GM18909 (cell line): ENCODE measurements around the gene SPACDR.
"Not testable (repeated sequence)": the region's sequence is repeated elsewhere in the genome, so short reads cannot be mapped to it uniquely, and the experiment has no call there.

ENCODE experiments used
- ATAC-seq: cut with Tn5 transposase; IDR thresholded peaks from one replicate; pipeline ENCODE4 v1.9.1; 2021; ENCODE audit warnings: mild to moderate bottlenecking; ENCODE audit not compliant: unreplicated experiment, poor library complexity

SPACDR gene

DNA sequence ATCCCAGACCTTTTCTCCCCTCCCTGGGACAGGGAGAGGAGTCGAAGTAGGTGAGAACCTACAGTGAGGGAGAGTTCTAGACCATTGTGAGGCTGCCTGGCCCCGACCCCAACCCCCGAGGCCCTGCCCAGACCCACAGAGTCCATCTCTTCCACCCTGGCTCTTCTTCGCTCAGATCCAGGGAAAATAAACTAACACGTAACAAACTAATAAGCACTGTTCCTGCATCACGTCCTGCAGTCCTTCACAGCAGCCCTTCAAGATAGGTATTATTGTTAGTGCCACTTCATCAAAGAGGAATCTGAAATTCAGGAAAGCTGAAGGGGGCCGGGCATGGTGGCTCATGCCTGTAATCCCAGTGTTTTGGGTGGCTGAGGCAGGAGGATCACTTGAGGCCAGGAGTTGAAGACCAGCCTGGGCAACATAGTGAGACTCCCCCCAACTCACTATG is at the start of gene SPACDR:
TSS of gene SPACDR (minus strand) at position 51 of the 451 bp plus-strand sequence. CDS start 235 bp downstream, outside the sequence.
- ATAC-seq: no peak

DNA sequence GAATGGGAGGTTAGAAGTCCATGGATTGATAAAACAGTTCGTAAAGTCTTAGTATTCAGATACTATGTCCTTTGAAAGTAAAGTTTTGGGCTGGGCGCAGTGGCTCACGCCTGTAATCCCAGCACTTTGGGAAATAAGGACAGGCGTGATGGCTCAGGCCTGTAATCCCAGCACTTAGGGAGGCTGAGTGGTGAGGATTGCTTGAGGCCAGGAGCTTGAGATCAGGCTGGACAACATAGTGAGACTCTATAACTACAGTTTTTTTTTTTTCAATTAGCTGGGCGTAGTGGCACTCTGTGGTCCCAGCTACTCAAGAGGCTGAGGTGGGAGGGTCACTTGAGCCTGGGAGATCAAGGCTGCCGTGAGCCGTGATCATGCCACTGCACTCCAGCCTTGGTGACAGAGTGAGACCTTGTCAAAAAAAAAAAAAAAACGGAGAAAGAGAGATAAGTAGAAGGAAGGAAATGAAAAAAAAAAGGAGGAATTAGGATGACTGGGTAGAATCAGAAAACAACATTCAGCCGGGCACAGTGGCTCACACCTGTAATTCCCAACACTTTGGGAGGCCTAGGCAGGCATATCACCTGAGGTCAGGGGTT is 49.3 kb upstream of the SPACDR start:
- no peak for ATAC-seq

DNA sequence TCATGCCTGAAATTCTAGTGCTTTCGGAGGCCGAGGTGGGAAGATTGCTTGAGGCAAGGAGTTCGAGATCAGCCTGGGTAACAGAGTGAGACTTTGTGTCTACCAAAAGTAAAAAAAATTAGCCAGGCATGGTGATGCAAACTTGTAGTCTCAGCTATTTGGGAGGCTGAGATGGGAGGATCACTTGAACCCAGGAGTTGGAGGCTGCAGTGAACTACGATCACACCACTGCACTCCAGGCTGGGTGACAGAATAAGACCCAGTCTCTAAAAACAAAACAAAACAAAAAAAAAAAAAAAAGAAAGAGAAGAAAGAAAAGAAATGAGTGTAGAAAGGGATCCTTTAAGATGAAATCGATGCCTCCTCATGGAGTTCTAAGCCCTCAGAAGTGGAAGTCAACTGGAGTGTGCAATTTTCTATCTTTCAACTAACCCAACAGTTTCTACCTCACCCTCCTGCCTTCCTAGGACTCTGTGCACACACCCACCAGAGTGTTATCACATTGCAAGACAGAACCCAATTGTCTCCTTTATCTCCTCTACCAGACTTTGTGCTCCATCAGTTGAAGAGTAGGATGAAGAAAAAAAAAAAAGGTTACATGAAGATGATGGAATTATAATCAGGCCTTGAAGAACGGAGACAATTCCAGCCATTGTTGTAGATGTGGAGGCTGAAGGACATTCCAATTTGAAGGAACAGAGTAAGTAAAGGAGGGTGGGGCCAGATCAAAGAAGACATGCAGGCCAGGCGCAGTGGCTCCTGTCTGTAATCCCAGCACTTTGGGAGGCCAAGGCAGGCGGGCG is 46.6 kb upstream of the SPACDR start:
- no peak for ATAC-seq

DNA sequence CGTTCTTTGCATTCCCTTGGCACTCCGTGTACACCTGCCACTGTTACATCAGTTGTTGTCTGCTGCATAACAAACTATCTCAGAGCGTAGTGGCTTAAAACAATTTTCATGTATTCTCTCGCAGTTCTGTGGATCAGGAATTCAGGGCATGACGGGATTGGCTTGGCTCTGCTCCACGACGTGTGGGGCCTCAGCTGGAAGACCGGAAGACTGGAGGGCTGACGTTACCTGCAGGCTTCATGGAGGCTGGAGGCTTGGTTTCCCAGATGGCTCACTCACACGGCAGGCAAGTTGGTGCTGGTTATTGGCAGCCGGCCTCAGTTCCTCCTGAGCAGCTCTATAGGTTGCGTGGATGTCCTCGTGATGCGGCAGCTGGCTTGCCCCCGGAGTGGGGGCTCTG is 45.2 kb upstream of the SPACDR start:
- no peak for ATAC-seq

DNA sequence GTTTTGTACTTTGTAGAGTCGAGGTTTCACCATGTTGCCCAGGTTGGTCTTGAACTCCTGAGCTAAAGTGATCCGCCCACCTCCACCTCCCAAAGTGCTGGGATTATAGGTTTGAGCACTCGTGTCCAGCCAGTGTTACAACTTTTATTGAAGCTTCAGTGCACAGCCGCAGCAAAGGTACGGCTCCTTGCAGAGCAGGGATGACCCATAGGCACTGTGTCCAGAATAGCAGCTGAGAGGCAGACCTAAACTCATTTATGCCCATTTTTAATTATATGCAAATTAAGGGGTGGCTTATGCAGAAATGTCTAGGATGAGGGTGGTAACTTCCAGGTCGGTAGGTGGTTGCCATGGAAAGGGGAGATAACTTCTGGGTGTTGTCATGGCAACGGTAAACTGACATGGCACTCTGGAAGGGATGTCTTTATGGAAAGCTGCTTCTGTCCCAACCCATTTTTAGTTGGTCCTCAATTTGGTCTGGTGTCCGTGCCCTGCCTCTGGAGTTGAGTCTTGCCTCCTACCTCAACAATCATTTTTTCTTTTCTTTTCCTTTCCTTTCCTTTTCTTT is 42.4 kb upstream of the SPACDR start:
- ATAC-seq: no peak

- ATAC-seq: no peak
These were observed 41.0 kb upstream of the SPACDR start for GRCh38 chr7:100504887-100505611.

DNA sequence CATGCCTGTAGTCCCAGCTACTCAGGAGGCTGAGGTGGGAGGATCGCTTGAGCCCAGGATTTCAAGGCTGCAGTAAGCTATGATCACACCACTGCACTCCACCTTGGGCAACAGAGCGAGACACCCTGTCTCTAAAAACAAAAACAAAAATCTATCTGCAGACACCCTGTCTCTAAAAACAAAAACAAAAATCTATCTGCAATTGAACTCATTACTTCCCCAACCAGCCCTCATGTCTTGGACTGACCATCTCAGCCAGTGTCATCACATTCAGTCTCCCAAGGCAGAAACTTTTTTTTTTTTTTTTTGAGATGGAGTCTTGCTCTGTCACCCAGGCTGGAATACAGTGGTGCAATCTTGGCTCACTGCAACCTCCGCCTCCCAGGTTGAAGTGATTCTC is 40.0 kb upstream of the SPACDR start:
- not testable (repeated sequence) for ATAC-seq

DNA sequence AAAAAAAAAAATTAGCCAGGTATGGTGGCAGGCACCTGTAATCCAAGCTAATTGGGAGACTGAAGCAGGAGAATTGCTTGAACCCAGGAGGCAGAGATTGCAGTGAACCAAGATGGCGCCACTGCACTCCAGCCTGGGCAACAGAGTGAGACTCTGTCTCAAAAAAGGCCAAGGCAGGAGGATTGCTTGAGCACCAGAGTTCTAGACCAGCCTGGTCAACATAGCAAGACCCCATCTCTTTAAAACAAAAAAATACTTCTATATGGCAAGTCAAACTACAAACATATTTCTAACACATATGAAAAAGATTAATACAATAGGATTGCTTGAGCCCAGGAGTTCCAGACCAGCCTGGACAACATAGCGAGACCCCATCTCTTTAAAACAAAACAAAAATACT is 36.7 kb upstream of the SPACDR start:
- not testable (repeated sequence) for ATAC-seq

GRCh38 chr7:100496509-100496908 is 32.4 kb upstream of the SPACDR start:
- ATAC-seq: no peak

- ATAC-seq: no peak
These were observed 29.6 kb upstream of the SPACDR start for GRCh38 chr7:100493476-100494264.

- no peak for ATAC-seq
These were observed 28.8 kb upstream of the SPACDR start for GRCh38 chr7:100492738-100493475.

DNA sequence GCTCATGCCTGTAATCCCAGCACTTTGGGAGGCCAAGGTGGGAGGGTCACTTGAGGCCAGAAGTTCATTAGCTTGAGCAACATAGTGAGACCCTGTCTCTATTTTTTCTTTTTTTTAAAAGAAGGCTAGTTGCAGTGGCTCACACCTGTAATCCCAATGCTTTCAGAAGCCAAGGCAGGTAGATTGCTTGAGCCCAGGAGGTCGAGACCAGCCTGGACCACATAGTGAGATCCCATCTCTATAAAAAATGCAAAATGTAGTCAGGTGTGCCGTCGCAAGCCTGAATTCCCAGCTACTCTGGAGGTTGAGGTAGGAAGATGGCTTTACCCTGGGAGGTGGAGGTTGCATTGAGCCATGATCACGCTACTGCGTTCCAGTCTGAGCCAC is 27.1 kb upstream of the SPACDR start:
- ATAC-seq: no peak

DNA sequence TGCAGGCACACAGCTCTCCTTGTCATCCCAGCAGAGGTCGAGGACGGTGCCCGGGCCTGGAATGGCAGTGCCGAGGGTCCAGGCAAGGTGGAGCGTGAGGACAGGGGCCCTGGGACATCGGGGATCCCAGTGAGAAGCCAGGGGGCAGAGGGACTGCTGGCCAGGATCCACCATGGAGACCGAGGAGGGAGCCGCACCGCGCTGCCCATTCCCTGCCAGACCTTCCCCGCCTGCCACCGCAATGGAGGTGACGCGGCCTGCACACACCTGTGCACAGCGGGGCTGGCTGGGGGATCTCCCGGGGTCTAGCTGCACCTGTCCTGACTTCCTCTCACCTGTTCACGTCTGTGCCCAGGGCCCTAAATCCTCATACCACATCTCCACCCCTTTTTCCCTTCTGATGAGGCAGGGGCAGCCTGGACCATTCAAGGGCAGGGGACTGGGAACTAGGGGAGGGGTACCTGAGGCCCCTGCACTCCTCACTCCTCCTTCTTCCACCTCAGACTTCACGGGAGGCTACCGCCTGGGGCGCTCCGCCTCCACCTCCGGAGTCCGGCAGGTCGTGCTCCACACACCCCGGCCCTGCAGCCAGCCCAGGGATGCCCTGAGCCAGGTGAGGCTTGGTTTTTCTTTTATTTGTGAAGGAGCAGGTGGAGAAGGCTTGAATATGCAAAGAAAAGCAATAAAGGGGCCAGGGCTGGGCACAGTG is 26.6 kb upstream of the SPACDR start:
- no peak for ATAC-seq

DNA sequence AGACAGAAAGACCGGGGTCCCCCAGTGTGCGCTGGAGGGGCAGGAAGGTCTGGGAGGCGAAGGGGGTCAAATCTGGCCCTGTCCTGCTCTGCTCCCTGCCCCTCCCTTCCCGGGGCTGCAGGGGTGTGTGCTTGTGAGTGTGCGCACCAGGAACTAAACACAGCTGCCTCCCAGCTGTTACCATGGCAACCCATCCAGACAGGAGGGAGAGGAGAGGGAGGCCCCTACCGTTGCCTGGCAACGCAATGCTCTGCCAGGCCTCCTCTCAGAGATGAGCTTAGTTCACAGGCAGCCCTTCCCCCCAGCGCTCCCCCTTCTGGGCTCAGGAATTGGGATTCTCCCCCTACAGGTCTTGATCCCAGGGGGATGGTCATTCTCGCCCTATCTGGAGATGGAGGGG is 25.8 kb upstream of the SPACDR start:
- no peak for ATAC-seq

DNA sequence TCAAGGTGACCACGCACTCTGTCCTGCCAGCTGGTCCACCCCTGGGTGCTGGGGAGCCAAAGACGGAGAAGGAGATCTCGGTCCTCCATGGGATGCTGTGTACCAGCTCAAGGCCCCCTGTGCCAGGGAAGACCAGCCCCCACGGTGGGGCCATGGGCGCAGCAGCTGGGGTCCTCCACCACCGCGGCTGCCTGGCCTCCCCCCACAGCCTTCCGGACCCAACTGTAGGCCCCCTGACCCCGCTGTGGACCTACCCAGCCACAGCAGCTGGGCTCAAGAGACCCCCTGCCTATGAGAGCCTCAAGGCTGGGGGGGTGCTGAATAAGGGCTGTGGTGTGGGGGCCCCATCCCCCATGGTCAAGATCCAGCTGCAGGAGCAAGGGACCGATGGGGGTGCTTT is 25.1 kb upstream of the SPACDR start:
- ATAC-seq: no peak

- no peak for ATAC-seq
These were observed 24.5 kb upstream of the SPACDR start for GRCh38 chr7:100488333-100489095.

- no peak for ATAC-seq
These were observed 22.8 kb upstream of the SPACDR start for GRCh38 chr7:100486753-100487446.
